RPMI7951 (cell line): ENCODE data around the gene MAEL. TPM values are rescaled to one million over a fixed set of nuclear protein-coding genes. Genes with fewer than 3 reads are reported as not detected.

Experiments
- DNase-seq: peaks from one replicate; pipeline ENCODE4 v3.0.0-alpha.2; 2012; ENCODE audit warnings: low read depth
- total RNA-seq: library from RNA; depleted of rRNA; stranded (reverse); fragments of >200 nt; shearing (Covaris generic); gene quantifications from 2 replicates; pipeline ENCODE4 v1.2.3, GENCODE V29; 2014; rRNA removed

The MAEL gene
- total RNA-seq, 1 experiment from 2014 or later, result 0.12 TPM

GRCh38 chr1:167056529-167057231, 67.6 kb downstream of the MAEL start:
- no peak for DNase-seq

DNA sequence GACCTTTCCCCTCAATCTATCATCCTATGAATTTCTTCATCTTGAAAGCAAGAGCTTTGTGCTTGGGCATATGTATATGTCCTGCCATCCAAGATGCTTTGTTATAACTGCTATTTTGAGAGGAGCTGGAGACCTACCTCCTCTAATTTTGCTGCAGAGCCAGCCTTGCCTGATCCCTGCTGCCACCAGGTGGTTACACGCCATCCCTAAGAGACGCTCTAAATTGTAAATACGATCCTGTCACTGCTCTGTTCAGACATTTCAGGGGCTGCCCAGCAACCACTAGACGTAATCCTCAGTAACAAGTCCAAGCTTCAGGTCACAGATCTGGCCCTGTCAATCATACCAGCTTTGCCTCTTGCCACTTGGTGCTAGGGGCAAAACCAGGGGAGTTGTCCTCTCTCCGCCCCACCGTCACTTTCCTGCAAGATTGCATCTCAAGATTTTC, 68.2 kb downstream of the MAEL start:
- peak; percentile 68 for DNase-seq

DNA sequence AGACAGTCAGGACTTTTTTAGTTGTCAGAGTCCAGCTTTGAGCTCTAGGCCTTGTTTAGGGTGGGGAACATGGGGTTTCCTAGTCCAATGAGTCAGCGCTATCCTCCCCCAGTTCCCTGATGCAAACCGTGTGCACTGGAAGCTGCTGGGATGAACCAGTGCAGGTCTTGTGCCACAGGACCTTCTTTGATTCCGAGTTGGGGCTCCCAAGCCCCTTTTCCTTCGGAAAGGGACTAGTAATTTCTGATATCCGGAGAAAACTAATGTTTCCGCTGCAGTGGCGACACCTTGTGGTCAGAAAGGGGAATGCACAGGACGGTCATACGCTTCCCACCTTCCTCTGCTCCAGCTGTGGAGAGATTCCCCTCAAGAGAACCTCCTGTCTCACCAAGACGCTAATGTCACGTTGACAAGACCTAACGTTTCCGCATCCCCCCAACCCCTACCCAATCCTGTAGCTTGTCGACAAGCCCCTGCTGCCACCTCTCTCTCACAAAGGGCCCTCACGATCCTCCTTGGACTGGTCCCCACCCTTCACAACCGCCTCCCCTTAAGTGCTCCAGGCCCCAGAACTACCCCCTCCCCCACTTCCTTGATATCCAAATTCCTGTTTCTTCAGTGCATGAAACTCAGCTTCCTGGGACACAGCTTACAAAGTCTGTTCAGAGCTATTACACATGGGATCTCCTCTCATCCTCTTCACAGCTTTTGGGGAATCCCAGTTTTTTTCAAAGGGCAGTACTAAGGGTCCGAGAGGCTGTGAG, 70.1 kb downstream of the MAEL start:
- DNase-seq, result peak; percentile 65

GRCh38 chr1:167059809-167060107, 70.7 kb downstream of the MAEL start:
- DNase-seq, result no peak

- peak; percentile 27 for DNase-seq
Observed at GRCh38 chr1:167060141-167061072, 71.3 kb downstream of the MAEL start.

DNA sequence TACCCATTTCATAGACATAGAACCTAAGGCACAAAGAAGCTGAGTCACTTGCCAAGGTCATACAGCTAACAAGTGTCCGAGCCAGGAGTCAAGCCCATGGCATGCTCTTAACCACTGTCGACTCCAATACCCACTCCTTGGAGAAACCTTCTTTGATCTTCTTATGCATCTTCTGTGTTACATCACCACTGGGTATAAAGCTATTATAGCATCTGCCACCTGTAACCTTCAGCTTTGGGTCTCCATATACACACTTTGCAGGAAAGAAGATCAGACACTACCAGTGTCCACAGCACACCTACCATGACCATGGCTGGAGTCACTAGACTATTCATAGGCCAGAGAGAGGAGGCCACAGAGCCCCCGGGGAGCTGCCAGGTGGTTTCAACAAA, 72.0 kb downstream of the MAEL start:
- no peak for DNase-seq

DNA sequence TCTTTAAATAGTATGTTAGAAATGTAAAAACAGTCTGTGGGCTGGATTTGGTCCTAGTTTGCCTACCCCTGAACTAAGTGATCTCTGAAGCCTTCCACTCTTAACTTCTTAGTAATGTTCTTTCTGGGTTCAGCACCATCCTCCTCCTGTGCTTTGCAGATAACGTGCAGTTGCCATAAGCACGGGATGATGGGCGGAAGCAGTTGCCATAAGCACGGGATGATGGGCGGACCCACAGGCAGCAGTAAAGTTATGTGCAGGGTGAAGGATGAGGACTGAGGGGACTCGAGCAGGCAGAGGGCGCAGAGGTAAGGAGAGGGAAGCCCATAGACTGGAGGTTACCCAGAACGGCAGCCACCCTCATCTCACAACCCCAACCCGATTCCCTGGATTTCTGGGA, 75.5 kb downstream of the MAEL start:
- no peak for DNase-seq

- DNase-seq, result no peak
Observed at GRCh38 chr1:167065471-167065870, 76.4 kb downstream of the MAEL start.

DNA sequence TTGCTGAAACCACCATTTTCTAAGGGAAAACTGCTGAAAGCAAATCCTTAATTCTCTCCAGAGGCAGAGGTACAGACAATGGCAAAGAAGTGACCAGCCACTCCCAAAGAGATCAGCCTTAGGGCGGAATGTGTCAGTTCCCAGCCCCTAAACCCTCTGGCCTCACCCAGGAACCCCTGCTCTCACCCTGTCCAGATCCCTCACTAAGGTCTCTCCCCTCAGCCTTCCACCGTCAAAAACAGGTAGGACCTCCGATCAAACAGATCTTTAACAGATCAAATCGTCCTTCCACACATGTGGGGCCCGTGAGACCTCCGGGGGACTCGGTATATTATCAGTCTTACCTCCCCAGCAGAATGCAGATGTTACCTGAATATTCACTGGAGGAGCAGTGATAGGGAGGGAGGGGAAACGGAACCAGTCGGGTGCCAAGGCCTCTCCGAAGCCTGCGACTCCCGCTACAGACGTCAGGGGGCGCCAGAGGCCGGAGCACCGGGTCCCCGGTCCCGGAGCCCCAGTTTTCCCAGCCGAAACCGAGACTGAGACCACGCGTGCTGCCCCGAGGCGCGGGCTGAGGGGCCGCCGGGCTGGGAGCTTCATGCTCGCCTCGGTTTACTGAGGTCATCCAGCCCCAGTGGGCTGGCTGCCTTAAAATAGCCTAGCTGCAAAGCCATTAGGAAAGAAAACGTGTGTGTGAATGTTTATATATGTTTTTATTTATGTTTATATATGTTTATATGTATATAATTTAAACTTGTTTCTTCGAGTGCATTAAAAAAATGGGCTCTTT, 77.4 kb downstream of the MAEL start:
- DNase-seq, result peak; percentile 56

DNA sequence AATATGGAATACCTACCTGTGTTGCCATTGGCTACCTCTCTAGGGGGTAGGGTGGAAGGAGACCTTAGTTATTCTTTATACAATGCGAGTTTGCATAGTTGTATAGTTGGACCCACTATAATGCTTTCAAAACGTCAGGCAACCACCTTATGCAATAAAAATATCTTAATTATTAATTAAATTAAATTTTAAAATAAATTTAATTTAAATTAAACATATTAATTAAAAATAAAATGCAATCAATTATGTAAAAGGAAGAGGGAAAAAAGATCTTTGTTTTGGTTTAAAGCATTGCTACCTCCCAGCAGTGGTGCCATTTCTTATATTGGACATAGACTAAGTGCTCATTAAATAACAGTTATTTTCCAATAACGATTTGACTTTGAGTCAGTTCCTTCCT, 78.8 kb downstream of the MAEL start:
- DNase-seq, result no peak

DNA sequence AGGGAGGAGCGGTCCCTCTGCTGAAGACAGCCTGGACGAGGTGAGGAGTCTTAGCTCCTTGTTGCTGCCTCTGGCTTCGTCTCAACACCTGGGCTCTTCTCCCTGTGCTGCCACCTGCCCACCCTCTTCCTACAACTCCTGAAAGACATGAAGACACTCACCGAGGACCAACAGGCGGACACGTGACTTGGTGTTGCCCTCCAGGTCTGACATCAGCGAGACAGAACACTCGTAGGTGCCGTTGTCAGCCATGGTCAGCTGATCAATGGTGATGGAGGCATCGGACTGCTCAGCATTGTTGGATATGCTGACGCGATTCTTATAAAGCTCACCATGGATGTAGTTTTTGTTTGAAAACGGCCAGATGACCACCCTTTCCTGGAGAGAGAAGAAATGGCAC, 79.7 kb downstream of the MAEL start:
- DNase-seq, result no peak

DNA sequence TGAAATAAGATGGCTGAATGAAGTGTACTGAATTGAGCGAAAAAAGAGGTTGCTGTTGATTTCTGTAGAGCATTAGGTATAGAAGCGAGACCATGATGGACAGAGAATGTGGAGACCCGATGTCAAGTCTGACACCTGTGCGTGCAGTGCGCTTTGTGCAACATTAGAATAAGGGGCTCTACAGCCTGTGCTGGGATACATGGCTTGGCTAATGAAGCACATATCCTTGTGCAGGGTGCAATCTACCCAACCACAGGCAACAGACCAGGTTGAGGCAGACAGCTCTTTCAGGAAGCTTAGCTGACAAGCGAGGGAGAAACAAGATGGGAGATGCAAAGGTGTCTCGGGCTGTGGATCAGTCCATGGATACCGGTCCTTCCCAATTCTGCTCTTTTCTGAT, 82.2 kb downstream of the MAEL start:
- DNase-seq, result no peak

Other genes with a start within 250 kb of the MAEL start
- 17.6 and 18.3 TPM in 2 replicates for gene POGK, start 149.8 kb upstream of the MAEL start, total RNA-seq
- 11.6 and 11.7 TPM in 2 replicates for gene TADA1, start 113.0 kb upstream of the MAEL start, total RNA-seq
- gene ILDR2, start 13.7 kb upstream of the MAEL start, total RNA-seq, result 4.6 and 6.4 TPM in 2 replicates
- gene GPA33, start 101.1 kb downstream of the MAEL start, total RNA-seq, result 0.36 and 0.68 TPM in 2 replicates
- 0.10 and 0.36 TPM in 2 replicates for gene STYXL2, start 104.8 kb downstream of the MAEL start, total RNA-seq
- 6.1 and 8.4 TPM in 2 replicates for gene POU2F1, start 231.6 kb downstream of the MAEL start, total RNA-seq